K562 (cell line): ENCODE data around the gene CAPN14. TPM values are rescaled to one million over a fixed set of nuclear protein-coding genes. Genes with fewer than 3 reads are reported as not detected.

ENCODE experiments used
- ATAC-seq: fragments of 200-7000 bp; cut with Tn5 transposase; 3 replicates; pipeline ENCODE4 v1.9.1; 2020; ENCODE audit warnings: moderate library complexity
- BruUV-seq: library from RNA; stranded (reverse); fragments of 400-500 nt; replicated peaks from 2 replicates; lab custom pipeline; 2021; lab: Mats Ljungman, UMichigan
- CTCF ChIA-PET: fragments of 300-600 bp; formaldehyde crosslinking; extraction: SDS; loops from one replicate; lab custom pipeline; 2021; ENCODE audit warnings: low intra/inter-chr PET ratio; lab: Yijun Ruan, JAX
- POLR2A ChIA-PET: fragments of 300-600, 350-650 bp; sonication (Branson Sonifier 250); formaldehyde crosslinking; extraction: SDS; loops from one replicate; lab custom pipeline; 2021; ENCODE audit warnings: antibody characterized with exemption, inconsistent platforms; lab: Yijun Ruan, JAX
- DNase-seq, 4 experiments: peaks; one replicate each; pipeline versions ENCODE4 v3.0.0 to v3.0.0-alpha.2; 2011 to 2018; ENCODE audit warnings: low spot score in 3 of 4, mixed read lengths in 3 of 4; ENCODE audit errors: extremely low read depth in 1 of 4
- FAIRE-seq: peaks from 2 replicates; lab custom pipeline; 2011; peaks lifted over from hg19 to GRCh38; lab: Jason Lieb, UNC
- H2AFZ ChIP-seq: 2 replicates; pipeline ENCODE4 v1.6.0; 2011; ENCODE audit warnings: low read depth, low read length, control low read depth, inconsistent platforms
- H3K27ac ChIP-seq: fragments of 200-600 bp; 3 replicates; pipeline ENCODE4 v1.8.0; 2011; ENCODE audit warnings: low read depth, mild to moderate bottlenecking, control low read depth, inconsistent platforms, low read length, moderate library complexity, mixed read lengths; ENCODE audit errors: extremely low read depth
- H3K27me3 ChIP-seq, 2 experiments: fragments of 300-600 bp in 1 of 2; 2 replicates in 1 of 2; 3 replicates in 1 of 2; pipeline versions ENCODE4 v1.6.0 to v1.8.0; 2011; ENCODE audit warnings: inconsistent platforms in 2 of 2, low read length in 2 of 2, mild to moderate bottlenecking in 1 of 2, mixed read lengths in 1 of 2, moderate library complexity in 1 of 2; ENCODE audit not compliant: control insufficient read depth in 2 of 2, insufficient read depth in 2 of 2
- H3K36me3 ChIP-seq: fragments of 300-600 bp; 3 replicates; pipeline ENCODE4 v1.8.0; 2011; ENCODE audit warnings: mild to moderate bottlenecking, low read length, inconsistent platforms; ENCODE audit not compliant: control insufficient read depth, insufficient read depth
- H3K4me1 ChIP-seq, 2 experiments: fragments of 200-600 bp in 1 of 2; replicated peaks in 1 of 2; 2 replicates in 1 of 2; 3 replicates in 1 of 2; pipeline versions ENCODE4 v1.5.1 to v1.8.0; 2011; ENCODE audit warnings: inconsistent platforms in 2 of 2, low read length in 2 of 2, mild to moderate bottlenecking in 1 of 2, mixed read lengths in 1 of 2, moderate library complexity in 1 of 2; ENCODE audit not compliant: control insufficient read depth in 2 of 2, insufficient read depth in 2 of 2
- H3K4me2 ChIP-seq: 2 replicates; pipeline ENCODE4 v1.6.1; 2011; ENCODE audit warnings: low read length, control low read depth, inconsistent platforms, mixed read lengths; ENCODE audit not compliant: insufficient read depth
- H3K4me3 ChIP-seq: fragments of 200-600 bp; sonication (generic), shearing (Covaris generic); 2 replicates; pipeline ENCODE4 v1.5.1; 2016; ENCODE audit warnings: control low read depth, inconsistent platforms
- H3K79me2 ChIP-seq: fragments of 200-600 bp; 3 replicates; pipeline ENCODE4 v1.8.0; 2011; ENCODE audit warnings: low read length, inconsistent platforms; ENCODE audit not compliant: control insufficient read depth, insufficient read depth
- H3K9ac ChIP-seq, 2 experiments: 2 replicates each; pipeline versions ENCODE4 v1.6.0 to v1.6.1; 2011; ENCODE audit warnings: low read depth in 2 of 2, low read length in 2 of 2, control low read depth in 1 of 2, inconsistent platforms in 1 of 2, mild to moderate bottlenecking in 1 of 2, mixed read lengths in 1 of 2; ENCODE audit not compliant: insufficient read depth in 1 of 2
- H3K9me1 ChIP-seq: one replicate; pipeline ENCODE4 v1.6.0; 2011; ENCODE audit warnings: inconsistent platforms, mild to moderate bottlenecking, low read length, moderate library complexity; ENCODE audit not compliant: control insufficient read depth, insufficient read depth
- H3K9me3 ChIP-seq: replicated peaks from 2 replicates; pipeline ENCODE4 v1.5.1; 2011; ENCODE audit warnings: low read depth, low read length, inconsistent platforms; ENCODE audit not compliant: control insufficient read depth, insufficient read depth
- H4K20me1 ChIP-seq: replicated peaks from 2 replicates; pipeline ENCODE4 v1.6.1; 2011; ENCODE audit warnings: low read length, inconsistent platforms, mixed read lengths; ENCODE audit not compliant: control insufficient read depth, insufficient read depth
- ATF6 ChIP-seq: sonication (generic); formaldehyde crosslinking; IDR thresholded peaks from 2 replicates; pipeline ENCODE4 v1.4.0; 2020; ENCODE audit warnings: mild to moderate bottlenecking, missing genetic modification reagents
- ERF ChIP-seq: fragments of 450-650 bp; formaldehyde crosslinking; IDR thresholded peaks from 2 replicates; pipeline ENCODE4 v1.4.0; 2020; ENCODE audit warnings: mild to moderate bottlenecking, mixed read lengths
- FOXO4 ChIP-seq: fragments of 450-650 bp; formaldehyde crosslinking; IDR thresholded peaks from 2 replicates; pipeline ENCODE4 v1.4.0; 2020; ENCODE audit warnings: mild to moderate bottlenecking, moderate library complexity
- IFI16 ChIP-seq: fragments of 250-450 bp; sonication (Bioruptor Pico); IDR thresholded peaks from 2 replicates; pipeline ENCODE4 v2.1.2; 2022; ENCODE audit warnings: mild to moderate bottlenecking, inconsistent platforms
- LCOR ChIP-seq: sonication (generic); formaldehyde crosslinking; IDR thresholded peaks from 2 replicates; pipeline ENCODE4 v1.8.0; 2022; ENCODE audit warnings: mild to moderate bottlenecking, missing genetic modification reagents
- PATZ1 ChIP-seq: fragments of 250-450 bp; sonication (Bioruptor Pico); IDR thresholded peaks from 2 replicates; pipeline ENCODE4 v1.5.0; 2020; ENCODE audit warnings: mild to moderate bottlenecking, borderline replicate concordance
- SRF ChIP-seq, 2 experiments: fragments of 250-450, 450-650 bp in 1 of 2; sonication (Bioruptor Pico) in 1 of 2; sonication (generic) in 1 of 2; formaldehyde crosslinking; IDR thresholded peaks; 2 replicates each; pipeline versions ENCODE4 v1.5.0 to v1.5.1; 2020 to 2022; ENCODE audit warnings: mild to moderate bottlenecking in 1 of 2, missing genetic modification reagents in 1 of 2
- WHSC1 ChIP-seq: IDR thresholded peaks from one replicate; pipeline ENCODE4 v1.6.1; 2012; ENCODE audit warnings: low read length, control low read depth, inconsistent platforms
- ZNF175 ChIP-seq: fragments of 200-800 bp; sonication (Bioruptor generic); IDR thresholded peaks from 2 replicates; pipeline ENCODE4 v1.6.1; 2016; ENCODE audit warnings: low read depth, mild to moderate bottlenecking, missing genetic modification characterization, missing compliant biosample characterization
- WGBS: fragments of 100-300 bp; shearing (Covaris generic); methylation state at CpG from one replicate; pipeline ENCODE4 v1.1.6; 2016; ENCODE audit warnings: low coverage, mixed read lengths; ENCODE audit not compliant: insufficient coverage; ENCODE audit errors: missing lambda C conversion rate; 5-methylcytosine and 5-hydroxymethylcytosine counted together
- in situ Hi-C: fragments of 300-500 bp; cut with MboI; formaldehyde crosslinking; loops from 4 replicates; pipeline ENCODE4 v1.15.0; 2018; ENCODE audit warnings: inconsistent platforms, mixed read lengths
- intact Hi-C: fragments of 100-400 bp; cut with micrococcal nuclease; formaldehyde crosslinking; loops from 2 replicates; pipeline ENCODE4 v1.14.2; 2022
- polyA plus RNA-seq, 8 experiments: library from polyadenylated mRNA; depleted of rRNA in 4 of 8; stranded (reverse) in 5 of 8; unstranded in 3 of 8; fragments of >200 nt; fragmentation: Nextera tagmentation in 2 of 8; fragmentation: Illumina TruSeq in 1 of 8; extraction: Ambion mirVana in 2 of 8; extraction: Trizol in 1 of 8; gene quantifications; 2 replicates each; pipeline versions ENCODE4 v1.2.1 to v1.2.3, GENCODE V29; 2011 to 2014; ENCODE audit warnings: inconsistent platforms in 1 of 8, missing spikeins in 1 of 8
- total RNA-seq, 7 experiments: library from RNA; depleted of rRNA in 6 of 7; stranded (reverse); fragments of >200 nt in 6 of 7; fragmentation: Illumina TruSeq in 2 of 7; extraction: Trizol in 2 of 7; gene quantifications; 2 replicates each; pipeline versions ENCODE4 v1.2.1 to v1.2.3, GENCODE V29; 2011 to 2021; ENCODE audit warnings: low replicate concordance in 1 of 7

CAPN14 gene
- total and polyA plus RNA-seq, 9 of the 15 experiments (the other 6 are each of a cell fraction or from before 2014, with no cell fraction given) = not detected

GRCh38 chr2:31232586-31232985 is 15.3 kb upstream of the CAPN14 start:
- FAIRE-seq (no peak), ATAC-seq (no peak), DNase-seq (no peak)
- in situ Hi-C loops (no loop called here), intact Hi-C loops (loop anchor here (10.0 kb wide), 1 partner anchor 102 kb away; no protein-coding TSS in a partner anchor)
- no peak overlapping the region for H3K9ac ChIP-seq
- no peaks in the 10 kb centered on the region for H3K79me2 ChIP-seq
- no TSS peak for BruUV-seq
- peaks cover 3 to 25% of the 10 kb centered on the region in 2 experiments; a peak in 2 of 5 replicates for H3K27me3 ChIP-seq
- TF ChIP-seq ERF = no peak
- no peak for TF ChIP-seq ATF6
- no peak for TF ChIP-seq LCOR (CRISPR knock-in tag)
- no peak for TF ChIP-seq WHSC1
- TF ChIP-seq IFI16 (CRISPR knock-in tag) = no peak
- TF ChIP-seq PATZ1 = no peak
- no peak for TF ChIP-seq FOXO4 (CRISPR knock-in tag)
- TF ChIP-seq ZNF175 (CRISPR knock-in tag) = no peak
- TF ChIP-seq SRF (CRISPR knock-in tag; IDR thresholded peaks at IDR 0.05) = no peak
- POLR2A ChIA-PET = no interaction called here
- no peak overlapping the region for H3K27ac ChIP-seq
- no peak overlapping the region for H2AFZ ChIP-seq
- H4K20me1 ChIP-seq = no peaks in the 10 kb centered on the region
- no peaks in the 10 kb centered on the region for H3K9me1 ChIP-seq
- peaks cover 0 to 11% of the 10 kb centered on the region in 2 experiments; a peak in 3 of 5 replicates for H3K4me1 ChIP-seq
- WGBS = 4% methylated on average over 4 of the region's 4 CpGs
- H3K4me3 ChIP-seq = no peak overlapping the region
- no peak overlapping the region for H3K4me2 ChIP-seq
- H3K9me3 ChIP-seq = no peaks in the 10 kb centered on the region
- CTCF ChIA-PET = no interaction called here
- H3K36me3 ChIP-seq = no peaks in the 10 kb centered on the region
